Neural cell (in vitro differentiated cells): ENCODE measurements around the gene RBBP8NL. TPM values are rescaled to one million over a fixed set of nuclear protein-coding genes. Genes with fewer than 3 reads are reported as not detected.

Experiments
- H2AFZ ChIP-seq: fragments of 200-600, 300-800 bp; sonication (generic), shearing (Covaris generic); 2 replicates; pipeline ENCODE4 v1.6.0; 2014; ENCODE audit warnings: low read depth, mild to moderate bottlenecking, antibody characterized with exemption, low read length, moderate library complexity
- H3F3A ChIP-seq: fragments of 200-600 bp; shearing (Covaris generic); 2 replicates; pipeline ENCODE4 v1.6.1; 2016; ENCODE audit warnings: mild to moderate bottlenecking, moderate library complexity, mixed read lengths, antibody characterized with exemption, low read length; ENCODE audit not compliant: insufficient read depth, poor library complexity, severe bottlenecking
- H3K27ac ChIP-seq: fragments of 200-600, 300-800 bp; sonication (generic), shearing (Covaris generic); 2 replicates; pipeline ENCODE4 v1.5.1; 2014; ENCODE audit warnings: mild to moderate bottlenecking, low read length, moderate library complexity
- H3K27me3 ChIP-seq: fragments of 300-800, 200-600 bp; sonication (generic), shearing (Covaris generic); 2 replicates; pipeline ENCODE4 v1.6.0; 2014; ENCODE audit warnings: mild to moderate bottlenecking, low read depth, low read length, moderate library complexity; ENCODE audit not compliant: insufficient read depth
- H3K36me3 ChIP-seq: fragments of 300-800, 200-600 bp; sonication (generic), shearing (Covaris generic); 2 replicates; pipeline ENCODE4 v1.5.1; 2014; ENCODE audit warnings: mild to moderate bottlenecking, antibody characterized with exemption, low read length, moderate library complexity; ENCODE audit not compliant: insufficient read depth
- H3K4me2 ChIP-seq: fragments of 300-800, 200-600 bp; sonication (generic), shearing (Covaris generic); 2 replicates; pipeline ENCODE4 v1.6.0; 2014; ENCODE audit warnings: mild to moderate bottlenecking, low read length
- H3K4me3 ChIP-seq: fragments of 300-800, 200-600 bp; sonication (generic), shearing (Covaris generic); 2 replicates; pipeline ENCODE4 v1.5.1; 2014; ENCODE audit warnings: mild to moderate bottlenecking, low read length, moderate library complexity
- H3K79me2 ChIP-seq: fragments of 200-600 bp; shearing (Covaris generic); replicated peaks from 2 replicates; pipeline ENCODE4 v1.6.0; 2014; ENCODE audit warnings: mild to moderate bottlenecking, low read length, moderate library complexity; ENCODE audit not compliant: insufficient read depth
- H3K9ac ChIP-seq: fragments of 300-800, 200-600 bp; sonication (generic), shearing (Covaris generic); 2 replicates; pipeline ENCODE4 v1.6.1; 2016; ENCODE audit warnings: mild to moderate bottlenecking, low read length, mixed read lengths
- H3K9me2 ChIP-seq: fragments of 200-600 bp; shearing (Covaris generic); 2 replicates; pipeline ENCODE4 v1.6.1; 2016; ENCODE audit warnings: mild to moderate bottlenecking, low read length, mixed read lengths; ENCODE audit not compliant: insufficient read depth
- H3K9me3 ChIP-seq: fragments of 200-600, 300-800 bp; sonication (generic), shearing (Covaris generic); 2 replicates; pipeline ENCODE4 v1.6.1; 2016; ENCODE audit warnings: mild to moderate bottlenecking, mixed run types, low read length, moderate library complexity, mixed read lengths
- H4K20me1 ChIP-seq: fragments of 200-600 bp; shearing (Covaris generic); 2 replicates; pipeline ENCODE4 v1.6.1; 2016; ENCODE audit warnings: mild to moderate bottlenecking, mixed run types; ENCODE audit not compliant: insufficient read depth
- CTCF ChIP-seq: fragments of 450-650 bp; IDR thresholded peaks from 2 replicates; pipeline ENCODE4 v1.5.1; 2014; ENCODE audit warnings: antibody characterized with exemption, mild to moderate bottlenecking, moderate library complexity; ENCODE audit not compliant: poor library complexity, severe bottlenecking
- EP300 ChIP-seq: fragments of 450-650 bp; conservative IDR thresholded peaks from 2 replicates; pipeline ENCODE4 v1.6.1; 2014; ENCODE audit warnings: antibody characterized with exemption, mild to moderate bottlenecking, moderate library complexity; ENCODE audit not compliant: poor library complexity, severe bottlenecking
- EZH2 ChIP-seq: fragments of 200-600, 300-800 bp; shearing (Covaris generic), sonication (generic); IDR thresholded peaks from 2 replicates; pipeline ENCODE4 v1.6.1; 2014; ENCODE audit warnings: antibody characterized with exemption, low read length, borderline replicate concordance, mild to moderate bottlenecking; ENCODE audit not compliant: insufficient read depth, poor library complexity, severe bottlenecking
- MXI1 ChIP-seq: fragments of 450-650 bp; conservative IDR thresholded peaks from 2 replicates; pipeline ENCODE4 v1.6.1; 2014; ENCODE audit warnings: antibody characterized with exemption, mild to moderate bottlenecking; ENCODE audit not compliant: poor library complexity, severe bottlenecking
- POLR2AphosphoS5 ChIP-seq: IDR thresholded peaks from 2 replicates; pipeline ENCODE4 v1.6.1; 2012
- RAD21 ChIP-seq: fragments of 450-650 bp; conservative IDR thresholded peaks from 2 replicates; pipeline ENCODE4 v1.6.1; 2014; ENCODE audit warnings: antibody characterized with exemption, mild to moderate bottlenecking, moderate library complexity
- REST ChIP-seq: IDR thresholded peaks from 2 replicates; pipeline ENCODE4 v1.6.1; 2012; ENCODE audit warnings: borderline replicate concordance
- SMC3 ChIP-seq: fragments of 450-650 bp; conservative IDR thresholded peaks from 2 replicates; pipeline ENCODE4 v1.6.1; 2014; ENCODE audit warnings: antibody characterized with exemption, mild to moderate bottlenecking, moderate library complexity; ENCODE audit not compliant: poor library complexity
- TAF1 ChIP-seq: IDR thresholded peaks from 2 replicates; pipeline ENCODE4 v1.6.1; 2012; ENCODE audit warnings: low read depth
- polyA plus RNA-seq: library from polyadenylated mRNA; depleted of rRNA; stranded (reverse); fragments of >200 nt; gene quantifications from 2 replicates; pipeline ENCODE4 v1.2.3, GENCODE V29; 2014

Gene RBBP8NL
- polyA plus RNA-seq, 1 donor from 2014 or later, result not detected

DNA sequence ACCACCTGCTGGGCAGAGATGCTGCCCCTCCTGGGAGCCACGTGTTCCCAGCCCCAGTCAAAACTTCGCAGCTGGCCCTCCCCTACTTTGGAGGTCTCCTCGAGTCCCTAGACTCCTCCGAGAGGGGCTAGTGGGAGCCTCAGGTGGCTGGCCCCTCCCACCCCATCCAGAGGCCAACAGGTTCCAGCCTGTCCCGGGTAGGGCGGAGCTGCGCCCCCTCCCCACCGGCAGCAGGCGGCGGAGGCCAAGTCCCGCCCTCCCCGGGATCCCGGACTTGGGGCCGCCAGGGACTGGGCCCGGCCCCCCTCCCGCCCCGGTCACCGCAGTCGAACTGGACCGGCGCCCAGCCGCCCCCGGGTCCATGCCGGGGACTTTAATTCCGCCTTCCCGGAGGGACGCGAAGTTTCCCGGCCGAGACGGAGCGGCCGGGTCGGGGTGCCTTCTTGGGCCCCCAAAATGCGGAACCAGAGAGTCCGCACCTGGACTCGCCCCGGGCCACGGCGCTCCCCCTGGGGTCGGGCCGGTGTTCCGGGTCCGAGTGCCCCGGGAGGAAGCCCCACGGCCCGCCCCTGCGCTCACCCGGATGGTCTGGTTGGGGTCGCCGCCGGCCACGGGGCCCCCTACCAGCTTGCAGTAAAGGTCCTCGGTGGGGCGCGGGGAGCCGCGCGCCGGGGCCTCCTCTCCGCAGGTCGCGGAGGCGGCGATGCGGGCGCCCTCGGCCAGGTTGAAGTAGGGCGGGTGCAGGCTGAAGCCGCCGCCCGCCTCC lies 60.8 kb downstream of the RBBP8NL start:
- no peaks in the 10 kb centered on the region for H3K9me2 ChIP-seq
- TF ChIP-seq POLR2AphosphoS5, result peak; percentile 4
- peak; percentile 29 for TF ChIP-seq MXI1
- no peak for TF ChIP-seq SMC3
- peak; percentile 30 for TF ChIP-seq TAF1
- TF ChIP-seq REST, result no peak
- peak overlapping the region; percentile 85 for H3K4me3 ChIP-seq
- no peaks in the 10 kb centered on the region for H3K79me2 ChIP-seq
- H4K20me1 ChIP-seq, result no peaks in the 10 kb centered on the region
- no peaks in the 10 kb centered on the region for H3F3A ChIP-seq
- peak overlapping the region; percentile 51 for H3K4me2 ChIP-seq
- no peaks in the 10 kb centered on the region for H3K9me3 ChIP-seq
- H3K27ac ChIP-seq, result no peak overlapping the region
- H2AFZ ChIP-seq, result no peak overlapping the region
- H3K36me3 ChIP-seq, result no peaks in the 10 kb centered on the region
- peak overlapping the region; percentile 67 for H3K9ac ChIP-seq
- no peaks in the 10 kb centered on the region for H3K27me3 ChIP-seq

DNA sequence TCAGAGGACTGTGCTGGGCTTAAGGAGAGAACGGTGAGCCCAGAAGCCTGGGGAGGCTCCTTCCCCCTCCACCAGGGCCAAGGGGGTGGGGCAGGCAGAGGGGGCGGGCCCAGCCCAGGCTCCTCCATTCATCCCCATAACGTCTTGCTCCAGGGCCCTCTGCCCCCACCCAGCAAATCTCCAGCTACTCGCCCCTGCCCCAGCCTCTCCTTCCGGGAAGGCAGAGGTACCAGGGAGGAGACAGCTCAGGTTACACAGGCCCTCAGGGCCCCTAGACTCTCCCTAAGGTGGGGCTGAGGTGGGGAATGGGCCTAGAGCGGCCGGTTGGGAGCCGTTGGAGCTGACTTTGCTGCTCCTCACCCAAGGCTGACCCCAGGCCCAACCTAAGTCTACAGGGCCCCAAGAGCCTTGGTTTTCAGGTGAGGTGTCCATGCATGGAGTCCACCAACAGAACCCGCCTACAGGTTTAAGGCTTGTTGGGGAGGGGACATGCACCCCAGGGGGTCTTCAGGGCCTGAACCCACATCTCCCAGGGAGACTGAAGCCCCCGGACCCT lies 61.4 kb downstream of the RBBP8NL start:
- Histone ChIP-seq H3K36me3 (no peaks in the 10 kb centered on the region), H3K4me3 (peak overlapping the region; percentile 85), H3F3A (no peaks in the 10 kb centered on the region), H3K79me2 (no peaks in the 10 kb centered on the region), H3K9me3 (no peaks in the 10 kb centered on the region), H4K20me1 (no peaks in the 10 kb centered on the region), H3K4me2 (peak overlapping the region; percentile 51), H3K27me3 (no peaks in the 10 kb centered on the region), H3K9me2 (no peaks in the 10 kb centered on the region), H3K27ac (no peak overlapping the region), H3K9ac (peak overlapping the region; percentile 67), H2AFZ (no peak overlapping the region)
- no peak for TF ChIP-seq EZH2
- no peak for TF ChIP-seq MXI1
- TF ChIP-seq EP300, result no peak
- no peak for TF ChIP-seq REST
- TF ChIP-seq CTCF, result no peak
- TF ChIP-seq RAD21, result no peak
- TF ChIP-seq POLR2AphosphoS5, result no peak
- TF ChIP-seq TAF1, result no peak
- TF ChIP-seq SMC3, result no peak
